T-helper 9 cell (primary cell): ENCODE data around the gene ERC2.

ENCODE experiments used
- DNase-seq: peaks from one replicate; pipeline ENCODE4 v3.0.0-alpha.2; 2020

The ERC2 gene

GRCh38 chr3:56365905-56366640 lies 102.2 kb downstream of the ERC2 start:
- no peak for DNase-seq

GRCh38 chr3:56364665-56365064 lies 103.6 kb downstream of the ERC2 start:
- DNase-seq = no peak

DNA sequence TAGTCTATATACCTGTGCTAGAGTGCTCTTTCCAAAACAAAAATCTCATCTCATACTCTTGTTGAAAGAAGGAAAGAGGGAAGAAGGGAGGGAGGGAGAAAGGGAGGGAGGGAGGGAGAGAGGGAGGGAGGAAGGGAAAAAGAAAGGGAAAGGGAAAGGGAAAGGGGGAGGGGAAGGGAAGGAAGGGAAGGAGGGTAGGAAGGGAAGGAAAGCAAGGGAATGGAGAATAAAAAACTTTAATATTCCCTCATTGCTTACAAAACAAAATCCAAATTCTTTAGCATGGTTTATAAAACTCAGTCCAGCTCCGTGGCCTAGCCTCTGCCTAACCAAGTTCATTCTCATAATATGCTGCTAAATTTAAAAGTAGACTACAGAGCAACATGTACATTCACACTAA lies 104.5 kb downstream of the ERC2 start:
- no peak for DNase-seq

- no peak for DNase-seq
Observed at GRCh38 chr3:56361731-56362130, 106.5 kb downstream of the ERC2 start.

DNA sequence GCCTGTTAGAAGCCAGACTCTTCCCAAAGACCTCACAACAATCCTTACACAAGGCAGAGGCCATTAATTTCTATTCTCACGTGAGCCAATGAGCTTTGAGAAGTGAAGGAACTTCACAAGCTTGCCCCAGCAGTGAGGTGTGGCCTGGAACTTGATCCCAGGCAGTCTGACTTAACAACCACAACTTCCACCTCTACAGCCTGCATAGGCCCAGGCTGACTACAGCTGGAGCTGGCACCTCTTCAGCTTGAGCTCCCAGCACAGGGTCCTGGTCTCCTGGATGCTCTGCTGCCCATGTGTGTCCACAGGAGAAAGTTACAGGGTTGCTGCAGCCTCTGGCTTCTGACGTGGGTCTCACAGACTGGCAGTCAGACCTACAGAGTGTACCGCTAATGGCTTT lies 111.0 kb downstream of the ERC2 start:
- DNase-seq = no peak

- no peak for DNase-seq
Observed at GRCh38 chr3:56356808-56357207, 111.5 kb downstream of the ERC2 start.

- no peak for DNase-seq
Observed at GRCh38 chr3:56355570-56356185, 112.6 kb downstream of the ERC2 start.

- no peak for DNase-seq
Observed at GRCh38 chr3:56351537-56351936, 116.7 kb downstream of the ERC2 start.

DNA sequence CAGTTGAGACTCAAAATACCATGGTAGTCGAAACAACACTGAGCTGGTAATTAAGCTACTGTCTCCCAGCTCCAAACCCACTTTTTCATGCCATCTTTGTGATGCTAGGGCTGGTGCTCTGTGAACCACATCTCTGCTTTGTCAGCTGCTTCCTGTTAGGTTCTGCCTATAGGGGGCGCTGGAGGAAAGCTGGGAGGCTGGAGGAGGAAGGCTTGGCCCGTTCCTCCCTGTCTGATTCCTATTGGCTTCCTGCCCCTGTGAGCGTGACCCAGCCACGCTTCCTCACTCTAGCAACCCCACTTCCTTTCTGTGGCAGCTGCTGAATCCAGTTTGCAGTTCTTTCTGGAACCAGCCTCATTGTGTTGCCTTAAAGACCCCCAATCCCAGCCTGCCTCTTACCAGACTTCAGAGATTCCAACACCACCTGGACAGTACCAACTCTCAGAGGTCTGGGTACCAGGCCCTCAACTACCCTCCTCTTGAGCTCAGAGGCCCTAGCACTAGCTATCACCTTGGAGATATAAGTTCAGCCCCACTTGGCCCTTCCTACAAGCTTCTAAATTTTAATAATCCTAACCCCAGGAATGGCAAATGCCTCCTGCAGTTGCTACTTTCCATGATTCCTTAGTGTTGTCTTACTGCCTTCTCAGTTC lies 120.9 kb downstream of the ERC2 start:
- no peak for DNase-seq

GRCh38 chr3:56342475-56342874 lies 125.8 kb downstream of the ERC2 start:
- DNase-seq = no peak

GRCh38 chr3:56339671-56340070 lies 128.6 kb downstream of the ERC2 start:
- DNase-seq = no peak

- DNase-seq = no peak
Observed at GRCh38 chr3:56339244-56339643, 129.0 kb downstream of the ERC2 start.

DNA sequence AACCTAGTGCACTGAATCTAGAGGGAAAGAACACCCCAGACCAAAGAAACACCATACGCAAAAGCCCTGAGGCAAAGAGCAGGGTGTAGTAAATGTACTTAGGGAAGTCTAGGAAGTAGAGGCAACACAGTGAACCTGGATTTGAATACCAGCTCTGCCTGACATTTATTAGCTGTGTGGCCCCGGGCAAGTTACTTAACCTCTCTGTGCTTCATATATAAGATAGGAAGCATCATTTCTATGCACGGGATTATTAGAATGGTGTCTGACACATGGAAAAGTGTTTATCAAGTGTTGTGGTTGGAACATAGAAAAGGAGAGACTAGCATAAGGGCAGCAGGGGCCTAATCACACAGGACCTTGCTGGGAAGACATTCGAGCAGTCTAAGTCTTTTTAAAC lies 132.2 kb downstream of the ERC2 start:
- no peak for DNase-seq

DNA sequence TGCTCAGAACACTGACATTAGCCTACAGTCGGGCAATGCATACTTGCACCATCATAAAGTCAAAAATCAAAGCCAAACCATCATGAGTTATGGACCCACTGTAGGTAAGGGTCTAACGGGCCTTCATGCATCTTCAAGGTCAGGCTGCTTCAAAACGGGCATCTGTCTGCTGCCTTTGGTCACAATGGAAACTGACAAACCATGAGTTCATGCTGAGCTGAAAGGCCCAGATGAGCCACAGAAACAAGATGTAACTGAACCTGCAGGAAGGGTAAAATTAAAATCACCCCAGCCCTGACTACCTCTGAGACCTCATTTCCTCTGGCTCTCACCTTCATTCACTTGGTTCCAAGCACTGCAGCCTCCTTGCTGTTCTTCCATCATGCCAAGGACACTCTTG lies 143.8 kb downstream of the ERC2 start:
- no peak for DNase-seq

GRCh38 chr3:56323986-56324420 lies 144.3 kb downstream of the ERC2 start:
- DNase-seq = no peak

GRCh38 chr3:56322862-56323261 lies 145.4 kb downstream of the ERC2 start:
- DNase-seq = no peak

DNA sequence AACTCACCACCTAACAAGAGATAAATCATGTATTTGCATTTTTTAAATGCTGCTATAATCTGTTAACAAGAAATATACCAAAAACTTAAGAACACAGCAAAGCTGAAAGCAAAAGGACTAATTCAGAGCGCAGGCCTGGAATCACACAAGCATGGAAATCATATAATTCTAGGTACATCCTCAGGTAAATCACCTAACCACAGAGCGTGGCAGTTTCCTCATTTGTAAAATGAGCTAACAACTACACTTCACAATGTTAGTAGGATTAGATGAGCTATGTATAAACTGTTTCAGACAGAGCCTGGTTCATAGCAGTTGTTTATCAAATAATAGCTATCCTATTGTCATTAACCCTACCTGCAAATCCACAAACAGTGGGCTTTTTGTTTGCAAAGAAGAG lies 146.4 kb downstream of the ERC2 start:
- no peak for DNase-seq

DNA sequence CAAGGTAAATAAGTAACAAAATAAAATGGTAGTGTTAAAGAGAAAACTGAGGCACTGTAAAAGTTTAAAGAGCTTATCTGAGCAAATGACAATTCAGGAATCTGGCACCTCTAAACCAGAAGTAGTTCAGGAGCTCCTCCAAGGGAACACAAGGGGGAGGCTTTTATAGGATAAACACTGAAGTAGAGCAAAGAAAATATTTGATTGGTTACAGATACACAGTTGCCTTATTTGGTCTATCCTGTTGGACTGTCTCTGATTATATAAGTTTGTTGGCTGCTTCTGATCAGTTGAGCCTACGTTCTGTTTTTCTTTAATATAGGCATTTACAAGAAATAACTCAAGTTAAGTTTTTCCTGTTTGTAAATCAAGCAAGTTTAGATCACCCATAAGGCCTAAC lies 146.9 kb downstream of the ERC2 start:
- DNase-seq = no peak

DNA sequence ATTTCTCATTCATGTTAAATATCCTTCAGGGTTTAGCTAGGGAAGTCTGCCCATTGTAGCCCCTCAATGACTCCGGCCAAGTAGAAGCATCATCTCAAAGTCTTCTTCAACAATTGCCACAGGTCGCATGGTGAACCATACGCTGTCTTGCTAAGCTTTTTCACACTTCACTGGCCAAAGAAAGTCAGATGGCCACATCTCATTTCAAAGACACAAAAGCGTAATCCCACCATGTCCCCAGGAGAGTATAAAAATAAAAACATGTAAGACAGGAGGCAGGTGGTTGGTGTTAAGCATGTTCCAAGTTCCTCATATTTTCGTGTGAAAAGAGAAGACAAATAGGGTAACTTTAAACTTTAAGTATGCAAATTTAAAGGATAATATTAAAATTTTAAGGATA lies 147.4 kb downstream of the ERC2 start:
- no peak for DNase-seq

DNA sequence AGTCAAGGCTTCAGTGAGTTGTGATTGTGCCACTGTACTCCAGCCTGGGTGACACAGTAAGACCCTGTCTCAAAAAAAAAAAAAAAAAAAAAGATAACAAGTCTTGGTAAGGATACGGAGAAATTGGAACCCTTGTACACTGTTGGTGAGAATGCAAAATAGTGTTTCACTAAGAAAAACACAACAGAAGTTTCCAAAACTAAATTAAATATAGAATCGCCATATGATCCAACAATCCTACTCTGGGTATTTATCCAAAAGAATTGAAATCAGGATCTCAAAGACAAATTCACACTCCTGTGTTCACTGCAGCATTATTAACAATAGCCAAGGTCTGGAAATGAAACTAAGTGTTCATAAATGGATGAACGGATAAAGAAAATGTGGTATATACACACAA lies 149.4 kb downstream of the ERC2 start:
- DNase-seq = no peak

GRCh38 chr3:56316944-56317343 lies 151.3 kb downstream of the ERC2 start:
- DNase-seq = no peak

- no peak for DNase-seq
Observed at GRCh38 chr3:56314842-56315241, 153.4 kb downstream of the ERC2 start.

GRCh38 chr3:56309465-56309864 lies 158.8 kb downstream of the ERC2 start:
- DNase-seq = no peak

GRCh38 chr3:56308471-56308870 lies 159.8 kb downstream of the ERC2 start:
- no peak for DNase-seq
